Neutrophil (primary cell): Measurements from ENCODE around the gene EOLA2.
"Not testable (repeated sequence)": the region's sequence is repeated elsewhere in the genome, so short reads cannot be mapped to it uniquely, and the experiment has no call there.

Experiments used
- H3K27ac ChIP-seq: fragments of 200-600 bp; sonication (generic); 2 replicates; pipeline ENCODE4 v1.5.1; 2016; ENCODE audit warnings: mild to moderate bottlenecking, moderate library complexity
- H3K27me3 ChIP-seq: fragments of 200-600 bp; sonication (generic); 2 replicates; pipeline ENCODE4 v1.6.0; 2016; ENCODE audit warnings: mild to moderate bottlenecking
- H3K36me3 ChIP-seq: fragments of 200-600 bp; sonication (generic); 2 replicates; pipeline ENCODE4 v1.5.1; 2017
- H3K4me1 ChIP-seq, 2 experiments: fragments of 200-600 bp in 1 of 2; sonication (generic) in 1 of 2; 1 replicate in 1 of 2; 2 replicates in 1 of 2; pipeline versions ENCODE4 v1.5.1 to v1.6.1; 2013 to 2016; ENCODE audit warnings: low read depth in 1 of 2, low read length in 1 of 2, mild to moderate bottlenecking in 1 of 2, moderate library complexity in 1 of 2; ENCODE audit not compliant: control insufficient read depth in 1 of 2, insufficient read depth in 1 of 2
- H3K4me3 ChIP-seq, 2 experiments: fragments of 200-600 bp in 1 of 2; sonication (generic) in 1 of 2; 1 replicate in 1 of 2; 2 replicates in 1 of 2; pipeline ENCODE4 v1.5.1; 2013 to 2016; ENCODE audit warnings: low read depth in 1 of 2, low read length in 1 of 2, mild to moderate bottlenecking in 1 of 2, moderate library complexity in 1 of 2
- H3K9me3 ChIP-seq: fragments of 200-600 bp; sonication (generic); 2 replicates; pipeline ENCODE4 v1.5.1; 2016
- TF ChIP-seq, protein P1 (sequence below): fragments of 200-600 bp; sonication (generic); IDR thresholded peaks from 2 replicates; pipeline ENCODE4 v1.5.1; 2016; ENCODE audit warnings: antibody characterized with exemption

Gene EOLA2

DNA sequence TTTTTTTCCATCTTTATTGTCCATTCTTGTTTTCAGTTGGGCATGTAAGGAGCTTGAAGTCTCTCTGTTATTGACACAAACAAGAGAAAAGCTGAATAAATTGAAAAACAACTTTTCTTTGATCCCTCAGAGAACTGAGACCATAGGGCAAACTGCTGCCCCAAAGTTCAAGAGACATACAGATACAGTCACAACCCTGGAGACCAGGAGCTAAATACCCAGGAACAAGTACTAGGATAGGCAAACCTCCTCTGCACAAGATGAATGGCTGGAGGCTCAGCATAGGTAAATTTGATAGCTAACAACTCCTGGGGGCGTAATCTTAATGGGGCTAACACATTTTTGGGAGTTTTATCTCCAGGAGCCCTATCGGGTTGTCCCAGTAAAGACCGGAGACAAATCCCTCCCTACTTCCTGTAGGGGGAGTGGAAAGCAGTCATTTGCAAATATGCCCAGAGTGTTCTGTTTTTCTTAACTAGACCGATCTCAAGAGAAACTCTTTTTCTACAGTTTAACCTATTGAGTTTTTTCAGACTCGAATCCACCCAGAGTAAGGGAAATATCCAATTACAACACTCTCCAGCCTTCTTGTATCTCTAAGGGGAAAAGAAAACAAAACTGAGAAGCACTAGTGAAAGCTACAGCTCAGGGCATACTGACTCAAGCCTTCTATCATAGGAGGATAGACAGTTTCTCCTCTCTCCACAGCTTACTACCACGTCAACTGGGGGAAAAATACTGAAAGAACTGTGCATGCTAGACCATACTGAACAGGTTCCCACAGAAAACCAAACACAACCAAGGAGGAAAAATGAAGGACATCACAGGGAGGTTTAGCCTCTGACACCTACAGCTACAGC, 34.2 kb downstream of the EOLA2 start:
- H3K27ac ChIP-seq: no peak overlapping the region
- H3K4me3 ChIP-seq: no peak overlapping the region
- TF ChIP-seq, protein P1, sequence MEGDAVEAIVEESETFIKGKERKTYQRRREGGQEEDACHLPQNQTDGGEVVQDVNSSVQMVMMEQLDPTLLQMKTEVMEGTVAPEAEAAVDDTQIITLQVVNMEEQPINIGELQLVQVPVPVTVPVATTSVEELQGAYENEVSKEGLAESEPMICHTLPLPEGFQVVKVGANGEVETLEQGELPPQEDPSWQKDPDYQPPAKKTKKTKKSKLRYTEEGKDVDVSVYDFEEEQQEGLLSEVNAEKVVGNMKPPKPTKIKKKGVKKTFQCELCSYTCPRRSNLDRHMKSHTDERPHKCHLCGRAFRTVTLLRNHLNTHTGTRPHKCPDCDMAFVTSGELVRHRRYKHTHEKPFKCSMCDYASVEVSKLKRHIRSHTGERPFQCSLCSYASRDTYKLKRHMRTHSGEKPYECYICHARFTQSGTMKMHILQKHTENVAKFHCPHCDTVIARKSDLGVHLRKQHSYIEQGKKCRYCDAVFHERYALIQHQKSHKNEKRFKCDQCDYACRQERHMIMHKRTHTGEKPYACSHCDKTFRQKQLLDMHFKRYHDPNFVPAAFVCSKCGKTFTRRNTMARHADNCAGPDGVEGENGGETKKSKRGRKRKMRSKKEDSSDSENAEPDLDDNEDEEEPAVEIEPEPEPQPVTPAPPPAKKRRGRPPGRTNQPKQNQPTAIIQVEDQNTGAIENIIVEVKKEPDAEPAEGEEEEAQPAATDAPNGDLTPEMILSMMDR: no peak
- no peaks in the 10 kb centered on the region for H3K9me3 ChIP-seq
- no peaks in the 10 kb centered on the region for H3K4me1 ChIP-seq
- H3K27me3 ChIP-seq: no peaks in the 10 kb centered on the region
- no peaks in the 10 kb centered on the region for H3K36me3 ChIP-seq

DNA sequence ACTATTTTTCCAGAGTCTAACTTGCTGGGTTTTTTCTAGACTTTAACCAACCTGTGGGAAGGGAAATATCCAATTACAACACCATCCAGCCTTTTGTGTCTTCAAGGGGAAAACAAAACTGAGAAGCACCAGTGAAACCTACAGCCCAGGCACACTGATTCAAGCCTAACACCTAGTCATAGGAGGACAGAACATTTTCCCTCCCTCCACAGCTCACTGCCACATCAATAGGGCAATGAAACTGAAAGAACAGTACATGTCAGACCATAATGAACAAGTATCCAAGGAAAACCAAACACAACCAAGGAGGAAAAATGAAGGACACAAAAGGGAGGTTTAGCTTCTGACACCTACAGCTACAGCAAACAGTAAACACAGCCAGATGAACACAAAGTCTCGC, 39.7 kb downstream of the EOLA2 start:
- Histone ChIP-seq H3K4me3 (no peak overlapping the region), H3K27me3 (no peaks in the 10 kb centered on the region), H3K27ac (no peak overlapping the region), H3K4me1 (no peaks in the 10 kb centered on the region), H3K9me3 (no peaks in the 10 kb centered on the region), H3K36me3 (no peaks in the 10 kb centered on the region)
- TF ChIP-seq, protein P1: no peak

DNA sequence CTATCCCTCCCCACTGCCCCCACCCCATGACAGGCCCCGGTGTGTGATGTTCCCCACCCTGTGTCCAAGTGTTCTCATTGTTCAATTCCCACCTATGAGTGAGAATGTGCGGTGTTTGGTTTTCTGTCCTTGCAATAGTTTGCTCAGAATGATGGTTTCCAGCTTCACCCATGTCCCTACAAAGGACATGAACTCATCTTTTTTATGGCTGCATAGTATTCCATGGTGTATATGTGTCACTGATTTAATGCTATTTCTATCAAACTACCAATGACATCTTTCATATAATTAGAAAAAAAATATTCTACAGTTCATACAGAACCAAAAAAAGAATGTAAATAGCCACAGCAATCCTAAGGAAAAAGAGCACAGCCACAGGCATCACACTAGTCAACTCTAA, 47.5 kb downstream of the EOLA2 start:
- H3K9me3 ChIP-seq, H3K27ac ChIP-seq, H3K4me3 ChIP-seq, H3K36me3 ChIP-seq, H3K27me3 ChIP-seq, H3K4me1 ChIP-seq: not testable (repeated sequence)
